Astrocyte (in vitro differentiated cells and primary cell): ENCODE measurements around the gene SNCAIP. TPM values are rescaled to one million over a fixed set of nuclear protein-coding genes. Genes with fewer than 3 reads are reported as not detected.

ENCODE experiments used
- DNase-seq: peaks from one replicate; pipeline ENCODE4 v3.0.0-alpha.2; 2010; ENCODE audit warnings: low read depth
- FAIRE-seq: peaks from 2 replicates; lab custom pipeline; 2011; peaks lifted over from hg19 to GRCh38; lab: Jason Lieb, UNC
- H2AFZ ChIP-seq: 2 replicates; pipeline ENCODE4 v1.6.0; 2012; ENCODE audit warnings: low read depth, low read length, inconsistent platforms
- H3K27ac ChIP-seq: 2 replicates; pipeline ENCODE4 v1.5.1; 2011; ENCODE audit warnings: low read depth, low read length, inconsistent platforms
- H3K27me3 ChIP-seq: 2 replicates; pipeline ENCODE4 v1.6.0; 2011; ENCODE audit warnings: low read length, inconsistent platforms; ENCODE audit not compliant: insufficient read depth
- H3K36me3 ChIP-seq: 2 replicates; pipeline ENCODE4 v1.5.1; 2011; ENCODE audit warnings: low read length, inconsistent platforms; ENCODE audit not compliant: insufficient read depth
- H3K4me1 ChIP-seq: 2 replicates; pipeline ENCODE4 v1.5.1; 2011; ENCODE audit warnings: low read length, inconsistent platforms; ENCODE audit not compliant: insufficient read depth
- H3K4me2 ChIP-seq: 2 replicates; pipeline ENCODE4 v1.6.0; 2012; ENCODE audit warnings: low read length, inconsistent platforms
- H3K4me3 ChIP-seq: 2 replicates; pipeline ENCODE4 v1.5.1; 2011; ENCODE audit warnings: low read depth, mild to moderate bottlenecking, low read length, inconsistent platforms; ENCODE audit not compliant: insufficient read depth
- H3K79me2 ChIP-seq: 2 replicates; pipeline ENCODE4 v1.6.0; 2012; ENCODE audit warnings: mild to moderate bottlenecking, low read length, inconsistent platforms; ENCODE audit not compliant: insufficient read depth
- H3K9ac ChIP-seq: 2 replicates; pipeline ENCODE4 v1.6.0; 2012; ENCODE audit warnings: mild to moderate bottlenecking, low read length, inconsistent platforms
- H3K9me3 ChIP-seq: 2 replicates; pipeline ENCODE4 v1.5.1; 2012; ENCODE audit warnings: low read depth, mild to moderate bottlenecking, low read length, inconsistent platforms; ENCODE audit not compliant: insufficient read depth
- H4K20me1 ChIP-seq: 2 replicates; pipeline ENCODE4 v1.6.0; 2012; ENCODE audit warnings: low read length, inconsistent platforms; ENCODE audit not compliant: insufficient read depth
- H3K27ac Mint-ChIP-seq: one replicate; pipeline ENCODE4 v1.8.0; 2021; ENCODE audit warnings: mild to moderate bottlenecking, mixed read lengths; ENCODE audit not compliant: unreplicated experiment
- H3K27me3 Mint-ChIP-seq: one replicate; pipeline ENCODE4 v1.8.0; 2021; ENCODE audit warnings: low read depth, mixed read lengths; ENCODE audit not compliant: unreplicated experiment
- H3K36me3 Mint-ChIP-seq: one replicate; pipeline ENCODE4 v1.8.0; 2021; ENCODE audit warnings: low read depth, mixed read lengths; ENCODE audit not compliant: unreplicated experiment
- H3K4me1 Mint-ChIP-seq: one replicate; pipeline ENCODE4 v1.8.0; 2021; ENCODE audit warnings: low read depth, mixed read lengths; ENCODE audit not compliant: unreplicated experiment
- H3K4me3 Mint-ChIP-seq: one replicate; pipeline ENCODE4 v1.8.0; 2021; ENCODE audit warnings: mild to moderate bottlenecking, moderate library complexity, mixed read lengths; ENCODE audit not compliant: unreplicated experiment
- H3K9me3 Mint-ChIP-seq: one replicate; pipeline ENCODE4 v1.8.0; 2021; ENCODE audit warnings: mild to moderate bottlenecking, mixed read lengths; ENCODE audit not compliant: unreplicated experiment
- CTCF ChIP-seq: IDR thresholded peaks from 2 replicates; pipeline ENCODE4 v1.5.1; 2011; ENCODE audit warnings: low read depth, mild to moderate bottlenecking, inconsistent platforms, low read length, moderate library complexity; ENCODE audit not compliant: insufficient read depth
- EZH2 ChIP-seq: IDR thresholded peaks from 2 replicates; pipeline ENCODE4 v1.6.1; 2012; ENCODE audit warnings: mild to moderate bottlenecking, low read length, inconsistent platforms; ENCODE audit not compliant: insufficient read depth
- total RNA-seq: library from RNA; stranded (reverse); gene quantifications from 2 replicates; pipeline ENCODE4 v1.2.1, GENCODE V29; 2021

SNCAIP gene
- total RNA-seq, 1 donor from 2014 or later = 1.7 TPM

DNA sequence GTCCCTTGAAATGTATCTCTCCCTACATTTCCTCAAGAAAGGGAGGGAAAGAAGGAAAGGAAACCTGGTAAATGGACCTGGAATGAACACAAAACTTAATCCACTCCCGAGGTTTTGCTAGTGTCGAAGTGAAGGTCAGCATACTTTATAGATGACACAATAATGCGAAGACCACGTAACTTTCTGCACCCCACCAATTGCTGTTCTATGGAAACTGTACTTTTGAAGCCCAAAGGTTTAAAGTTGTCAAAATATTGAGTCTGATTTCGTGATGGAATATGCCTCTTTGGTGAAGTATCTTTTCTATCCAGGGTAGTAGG lies 103.7 kb downstream of the SNCAIP start:
- H3K79me2 ChIP-seq = no peaks in the 10 kb centered on the region
- no peak overlapping the region for H3K4me3 ChIP-seq
- H3K4me3 Mint-ChIP-seq = no peak overlapping the region
- TF ChIP-seq CTCF (no peak), EZH2 (no peak)
- no peak overlapping the region for H3K27ac ChIP-seq
- H3K9ac ChIP-seq = no peak overlapping the region
- H3K27ac Mint-ChIP-seq = no peak overlapping the region
- H3K27me3 Mint-ChIP-seq = peaks cover 16% of the 10 kb centered on the region
- H2AFZ ChIP-seq = peak overlapping the region; percentile 30
- H4K20me1 ChIP-seq = no peaks in the 10 kb centered on the region
- no peaks in the 10 kb centered on the region for H3K27me3 ChIP-seq
- H3K4me1 ChIP-seq = no peaks in the 10 kb centered on the region
- DNase-seq (no peak), FAIRE-seq (no peak)
- H3K36me3 ChIP-seq = no peaks in the 10 kb centered on the region
- H3K9me3 Mint-ChIP-seq = no peaks in the 10 kb centered on the region
- no peaks in the 10 kb centered on the region for H3K36me3 Mint-ChIP-seq
- H3K4me1 Mint-ChIP-seq = no peaks in the 10 kb centered on the region
- no peaks in the 10 kb centered on the region for H3K9me3 ChIP-seq
- no peak overlapping the region for H3K4me2 ChIP-seq

GRCh38 chr5:122419142-122419894 lies 107.3 kb downstream of the SNCAIP start:
- H3K36me3 Mint-ChIP-seq = no peaks in the 10 kb centered on the region
- Histone ChIP-seq H3K9me3 (no peaks in the 10 kb centered on the region), H3K79me2 (no peaks in the 10 kb centered on the region), H3K9ac (no peak overlapping the region), H3K4me1 (no peaks in the 10 kb centered on the region), H3K27me3 (no peaks in the 10 kb centered on the region), H3K4me2 (no peak overlapping the region), H2AFZ (no peak overlapping the region), H3K27ac (no peak overlapping the region), H3K36me3 (no peaks in the 10 kb centered on the region), H4K20me1 (no peaks in the 10 kb centered on the region), H3K4me3 (no peak overlapping the region)
- H3K4me1 Mint-ChIP-seq = no peaks in the 10 kb centered on the region
- no peak overlapping the region for H3K27ac Mint-ChIP-seq
- peaks cover 5% of the 10 kb centered on the region for H3K27me3 Mint-ChIP-seq
- no peak for DNase-seq
- H3K9me3 Mint-ChIP-seq = no peaks in the 10 kb centered on the region
- no peak for FAIRE-seq
- no peak overlapping the region for H3K4me3 Mint-ChIP-seq
- no peak for TF ChIP-seq EZH2
- TF ChIP-seq CTCF = no peak

- no peak for TF ChIP-seq EZH2
- no peak for TF ChIP-seq CTCF
- no peak for DNase-seq
- Mint-ChIP-seq H3K36me3 (no peaks in the 10 kb centered on the region), H3K4me3 (no peak overlapping the region), H3K9me3 (no peaks in the 10 kb centered on the region), H3K27me3 (peaks cover 5% of the 10 kb centered on the region), H3K27ac (no peak overlapping the region), H3K4me1 (no peaks in the 10 kb centered on the region)
- Histone ChIP-seq H3K4me2 (no peak overlapping the region), H3K9ac (no peak overlapping the region), H2AFZ (no peak overlapping the region), H3K9me3 (no peaks in the 10 kb centered on the region), H4K20me1 (no peaks in the 10 kb centered on the region), H3K4me3 (no peak overlapping the region), H3K79me2 (no peaks in the 10 kb centered on the region), H3K27me3 (no peaks in the 10 kb centered on the region), H3K4me1 (no peaks in the 10 kb centered on the region), H3K36me3 (no peaks in the 10 kb centered on the region), H3K27ac (no peak overlapping the region)
- no peak for FAIRE-seq
Observed at GRCh38 chr5:122420091-122420490, 108.1 kb downstream of the SNCAIP start.
